Loucy (cell line): ENCODE results near the gene PTPRN2.

Source experiments
- CTCF ChIP-seq: fragments of 200-600 bp; sonication (generic); conservative IDR thresholded peaks from 2 replicates; pipeline ENCODE4 v1.5.1; 2014; ENCODE audit warnings: mild to moderate bottlenecking, antibody characterized with exemption, low read length
- EZH2phosphoT487 ChIP-seq: fragments of 200-600 bp; IDR thresholded peaks from 2 replicates; pipeline ENCODE4 v1.6.1; 2018; ENCODE audit warnings: antibody characterized with exemption, mild to moderate bottlenecking, moderate library complexity, borderline replicate concordance

GRCh38 chr7:158432369-158433341 is 155.0 kb downstream of the PTPRN2 start:
- no peak for TF ChIP-seq CTCF
- no peak for TF ChIP-seq EZH2phosphoT487
